MM.1S (cell line): Measurements from ENCODE around the gene TMEM239.

ENCODE experiments used
- DNase-seq: peaks from one replicate; pipeline ENCODE4 v3.0.0-alpha.2; 2015
- H2AFZ ChIP-seq: fragments of 300-600 bp; sonication (generic); 2 replicates; pipeline ENCODE4 v1.6.0; 2016; ENCODE audit warnings: antibody characterized with exemption, low read length
- H3F3A ChIP-seq: fragments of 300-600 bp; sonication (generic); 2 replicates; pipeline ENCODE4 v1.6.1; 2016; ENCODE audit warnings: mild to moderate bottlenecking, antibody characterized with exemption, low read length, moderate library complexity, mixed read lengths; ENCODE audit not compliant: insufficient read depth
- H3K27ac ChIP-seq: fragments of 300-600 bp; sonication (generic); 2 replicates; pipeline ENCODE4 v1.5.1; 2016; ENCODE audit warnings: mild to moderate bottlenecking, low read length
- H3K27me3 ChIP-seq: fragments of 300-600 bp; sonication (generic); replicated peaks from 2 replicates; pipeline ENCODE4 v1.6.0; 2016; ENCODE audit warnings: low read length; ENCODE audit not compliant: insufficient read depth
- H3K36me3 ChIP-seq: fragments of 300-600 bp; sonication (generic); replicated peaks from 2 replicates; pipeline ENCODE4 v1.6.1; 2016; ENCODE audit warnings: mild to moderate bottlenecking, low read length, mixed read lengths; ENCODE audit not compliant: insufficient read depth
- H3K4me1 ChIP-seq: fragments of 300-600 bp; sonication (generic); 2 replicates; pipeline ENCODE4 v1.6.1; 2016; ENCODE audit warnings: low read length, mixed read lengths
- H3K4me2 ChIP-seq: fragments of 300-600 bp; sonication (generic); 2 replicates; pipeline ENCODE4 v1.6.0; 2016; ENCODE audit warnings: low read depth, low read length
- H3K4me3 ChIP-seq: fragments of 300-600 bp; sonication (generic); 2 replicates; pipeline ENCODE4 v1.5.1; 2016; ENCODE audit warnings: low read length, mixed read lengths
- H3K79me2 ChIP-seq: fragments of 300-600 bp; sonication (generic); 2 replicates; pipeline ENCODE4 v1.6.1; 2016; ENCODE audit warnings: mixed run types, low read length, mixed read lengths
- H3K9ac ChIP-seq: fragments of 300-600 bp; sonication (generic); 2 replicates; pipeline ENCODE4 v1.6.1; 2016; ENCODE audit warnings: low read length, mixed read lengths
- H3K9me2 ChIP-seq: fragments of 300-600 bp; sonication (generic); replicated peaks from 2 replicates; pipeline ENCODE4 v1.6.1; 2016; ENCODE audit warnings: mild to moderate bottlenecking, low read length, mixed read lengths; ENCODE audit not compliant: insufficient read depth
- H3K9me3 ChIP-seq: fragments of 300-600 bp; sonication (generic); replicated peaks from 2 replicates; pipeline ENCODE4 v1.6.1; 2016; ENCODE audit warnings: mild to moderate bottlenecking, low read length, mixed read lengths; ENCODE audit not compliant: insufficient read depth
- H4K20me1 ChIP-seq: fragments of 300-600 bp; sonication (generic); 2 replicates; pipeline ENCODE4 v1.6.1; 2016; ENCODE audit warnings: mild to moderate bottlenecking, low read length, moderate library complexity, mixed read lengths; ENCODE audit not compliant: insufficient read depth
- CTCF ChIP-seq: fragments of 300-600 bp; sonication (generic); IDR thresholded peaks from 2 replicates; pipeline ENCODE4 v1.5.1; 2016; ENCODE audit warnings: antibody characterized with exemption, low read length, mixed read lengths
- EZH2 ChIP-seq: fragments of 300-600 bp; sonication (generic); optimal IDR thresholded peaks from 2 replicates; pipeline ENCODE3; 2017; ENCODE audit warnings: low read depth, mild to moderate bottlenecking, antibody characterized with exemption, low read length, mixed read lengths
- EZH2phosphoT487 ChIP-seq: fragments of 300-600 bp; sonication (generic); IDR thresholded peaks from 2 replicates; pipeline ENCODE4 v1.6.1; 2018; ENCODE audit warnings: antibody characterized with exemption, low read length

The TMEM239 gene

GRCh38 chr20:2822073-2822472, 5.9 kb downstream of the TMEM239 start:
- TF ChIP-seq CTCF (no peak), EZH2 (no peak), EZH2phosphoT487 (no peak)
- Histone ChIP-seq H3F3A (0 out of 2 replicates have a peak, but pooled peaks cover 3% of the 10 kb centered on the region), H3K9me2 (no peaks in the 10 kb centered on the region), H3K9ac (no peak overlapping the region), H3K9me3 (no peaks in the 10 kb centered on the region), H3K36me3 (no peaks in the 10 kb centered on the region), H3K4me1 (0 out of 2 replicates have a peak, but pooled peaks cover 2% of the 10 kb centered on the region), H3K4me3 (no peak overlapping the region), H3K79me2 (no peaks in the 10 kb centered on the region), H2AFZ (no peak overlapping the region), H4K20me1 (no peaks in the 10 kb centered on the region), H3K27me3 (no peaks in the 10 kb centered on the region), H3K27ac (no peak overlapping the region), H3K4me2 (no peak overlapping the region)
- DNase-seq: peak; percentile 61

- H3K9ac ChIP-seq: no peak overlapping the region
- 0 out of 2 replicates have a peak, but pooled peaks cover 4% of the 10 kb centered on the region for H3K4me1 ChIP-seq
- no peak overlapping the region for H3K4me3 ChIP-seq
- H3K27ac ChIP-seq: no peak overlapping the region
- 0 out of 2 replicates have a peak, but pooled peaks cover 3% of the 10 kb centered on the region for H3F3A ChIP-seq
- no peak overlapping the region for H3K4me2 ChIP-seq
- no peak overlapping the region for H2AFZ ChIP-seq
- no peaks in the 10 kb centered on the region for H3K36me3 ChIP-seq
- DNase-seq: no peak
- no peaks in the 10 kb centered on the region for H3K79me2 ChIP-seq
- no peak for TF ChIP-seq EZH2
- no peak for TF ChIP-seq EZH2phosphoT487
- no peak for TF ChIP-seq CTCF
- no peaks in the 10 kb centered on the region for H4K20me1 ChIP-seq
- H3K9me2 ChIP-seq: no peaks in the 10 kb centered on the region
- no peaks in the 10 kb centered on the region for H3K9me3 ChIP-seq
- H3K27me3 ChIP-seq: no peaks in the 10 kb centered on the region
Observed at GRCh38 chr20:2825761-2826160, 9.6 kb downstream of the TMEM239 start.

GRCh38 chr20:2826655-2827054, 10.5 kb downstream of the TMEM239 start:
- H3K9me3 ChIP-seq: no peaks in the 10 kb centered on the region
- H4K20me1 ChIP-seq: no peaks in the 10 kb centered on the region
- H3K36me3 ChIP-seq: no peaks in the 10 kb centered on the region
- no peak overlapping the region for H3K9ac ChIP-seq
- no peak for DNase-seq
- H3K4me2 ChIP-seq: no peak overlapping the region
- H3K9me2 ChIP-seq: no peaks in the 10 kb centered on the region
- H2AFZ ChIP-seq: no peak overlapping the region
- 0 out of 2 replicates have a peak, but pooled peaks cover 3% of the 10 kb centered on the region for H3F3A ChIP-seq
- no peak overlapping the region for H3K4me3 ChIP-seq
- no peaks in the 10 kb centered on the region for H3K27me3 ChIP-seq
- no peak overlapping the region for H3K27ac ChIP-seq
- TF ChIP-seq CTCF (no peak), EZH2phosphoT487 (no peak), EZH2 (no peak)
- H3K79me2 ChIP-seq: no peaks in the 10 kb centered on the region
- 0 out of 2 replicates have a peak, but pooled peaks cover 4% of the 10 kb centered on the region for H3K4me1 ChIP-seq
